HCT116 (cell line): ENCODE data around the gene SLAMF6. TPM values are rescaled to one million over a fixed set of nuclear protein-coding genes. Genes with fewer than 3 reads are reported as not detected.

Experiments
- ATAC-seq: fragments of 200-7000 bp; cut with Tn5 transposase; 2 replicates; pipeline ENCODE4 v1.9.1; 2020; ENCODE audit warnings: mild to moderate bottlenecking, moderate library complexity
- BruUV-seq: library from RNA; stranded (reverse); fragments of 400-500 nt; replicated peaks from 2 replicates; lab custom pipeline; 2021; lab: Mats Ljungman, UMichigan
- CTCF ChIA-PET: fragments of 300-600 bp; sonication (Branson Sonifier 250); formaldehyde crosslinking; loops from one replicate; lab custom pipeline; 2021; ENCODE audit warnings: antibody characterized with exemption; lab: Charles Lee
- POLR2A ChIA-PET: fragments of 300-600, 350-600 bp; sonication (Branson Sonifier 250); formaldehyde crosslinking; loops from one replicate; lab custom pipeline; 2021; ENCODE audit warnings: antibody characterized with exemption; lab: Charles Lee
- RAD21 ChIA-PET, 2 experiments: fragments of 300-600 bp; sonication (Branson Sonifier 250); formaldehyde crosslinking; loops; one replicate each; lab custom pipeline; 2023; ENCODE audit warnings: low total read pairs in 2 of 2; ENCODE audit not compliant: uncharacterized antibody in 2 of 2, unreplicated experiment in 2 of 2, low non-redundant PET in 1 of 2; lab: Charles Lee
- DNase-seq: peaks from one replicate; pipeline ENCODE4 v3.0.0-alpha.2; 2010; ENCODE audit warnings: low read depth, low spot score
- H2AFZ ChIP-seq: fragments of 200-600 bp; shearing (Covaris generic), sonication (generic); 2 replicates; pipeline ENCODE4 v1.6.1; 2017; ENCODE audit warnings: low read depth, mixed run types, mixed read lengths, antibody characterized with exemption, low read length; ENCODE audit not compliant: poor library complexity, severe bottlenecking
- H3K27ac ChIP-seq: 2 replicates; pipeline ENCODE4 v1.5.1; 2012; ENCODE audit warnings: low read depth, low read length
- H3K27me3 ChIP-seq: fragments of 200-600 bp; sonication (generic); 2 replicates; pipeline ENCODE4 v1.6.1; 2016; ENCODE audit warnings: mixed run types, low read length, mixed read lengths; ENCODE audit not compliant: insufficient read depth
- H3K36me3 ChIP-seq, 2 experiments: fragments of 200-500 bp in 1 of 2; fragments of 200-600 bp in 1 of 2; sonication (Bioruptor generic) in 1 of 2; sonication (generic) in 1 of 2; 2 replicates each; pipeline versions ENCODE4 v1.5.1 to v1.6.1; 2014 to 2016; ENCODE audit warnings: low read length in 2 of 2, inconsistent platforms in 1 of 2, mixed read lengths in 1 of 2, mixed run types in 1 of 2; ENCODE audit not compliant: insufficient read depth in 2 of 2, control insufficient read depth in 1 of 2
- H3K4me1 ChIP-seq, 2 experiments: fragments of 200-600 bp in 1 of 2; sonication (generic) in 1 of 2; 2 replicates each; pipeline versions ENCODE4 v1.5.1 to v1.6.1; 2012 to 2017; ENCODE audit warnings: low read length in 2 of 2, inconsistent platforms in 1 of 2, mild to moderate bottlenecking in 1 of 2, mixed read lengths in 1 of 2, mixed run types in 1 of 2, moderate library complexity in 1 of 2; ENCODE audit not compliant: insufficient read depth in 2 of 2, control insufficient read depth in 1 of 2
- H3K4me2 ChIP-seq: fragments of 200-600 bp; sonication (generic); 2 replicates; pipeline ENCODE4 v1.6.1; 2017; ENCODE audit warnings: mixed run types, low read length, mixed read lengths
- H3K4me3 ChIP-seq, 2 experiments: fragments of 200-600 bp in 1 of 2; sonication (generic) in 1 of 2; replicated peaks in 1 of 2; 2 replicates each; pipeline ENCODE4 v1.5.1; 2011 to 2016; ENCODE audit warnings: low read length in 2 of 2, control low read depth in 1 of 2, low read depth in 1 of 2, mild to moderate bottlenecking in 1 of 2, mixed read lengths in 1 of 2, mixed run types in 1 of 2
- H3K79me2 ChIP-seq: fragments of 200-600 bp; sonication (generic); 2 replicates; pipeline ENCODE4 v1.6.1; 2017; ENCODE audit warnings: mild to moderate bottlenecking, mixed run types, low read length, moderate library complexity, mixed read lengths; ENCODE audit not compliant: insufficient read depth
- H3K9ac ChIP-seq: fragments of 200-600 bp; sonication (generic); 2 replicates; pipeline ENCODE4 v1.6.1; 2016; ENCODE audit warnings: low read length, mixed read lengths
- H3K9me2 ChIP-seq: fragments of 200-600 bp; sonication (generic), shearing (Covaris generic); 2 replicates; pipeline ENCODE4 v1.6.1; 2017; ENCODE audit warnings: mixed run types, mild to moderate bottlenecking, moderate library complexity; ENCODE audit not compliant: insufficient read depth
- H3K9me3 ChIP-seq, 2 experiments: fragments of 200-500 bp in 1 of 2; fragments of 200-600 bp in 1 of 2; sonication (Bioruptor generic) in 1 of 2; sonication (generic) in 1 of 2; 2 replicates each; pipeline ENCODE4 v1.6.1; 2014 to 2017; ENCODE audit warnings: low read length in 2 of 2, mixed read lengths in 2 of 2, inconsistent platforms in 1 of 2, low read depth in 1 of 2, mild to moderate bottlenecking in 1 of 2, mixed run types in 1 of 2, moderate library complexity in 1 of 2; ENCODE audit not compliant: control insufficient read depth in 1 of 2, insufficient read depth in 1 of 2
- H4K20me1 ChIP-seq: fragments of 200-600 bp; sonication (generic), shearing (Covaris generic); 2 replicates; pipeline ENCODE4 v1.6.1; 2017; ENCODE audit warnings: mixed run types, mild to moderate bottlenecking, moderate library complexity; ENCODE audit not compliant: insufficient read depth
- ATF3 ChIP-seq: IDR thresholded peaks from 2 replicates; pipeline ENCODE4 v1.6.1; 2012
- CBX3 ChIP-seq: IDR thresholded peaks from 2 replicates; pipeline ENCODE4 v1.6.1; 2012; ENCODE audit warnings: low read depth
- EGR1 ChIP-seq: IDR thresholded peaks from 2 replicates; pipeline ENCODE4 v1.6.1; 2012; ENCODE audit warnings: low read depth
- ELF1 ChIP-seq: IDR thresholded peaks from 2 replicates; pipeline ENCODE4 v1.6.1; 2012; ENCODE audit warnings: low read depth, borderline replicate concordance
- EZH2 ChIP-seq: fragments of 200-600 bp; sonication (generic); IDR thresholded peaks from 2 replicates; pipeline ENCODE4 v1.6.1; 2017; ENCODE audit warnings: antibody characterized with exemption, mixed run types
- EZH2phosphoT487 ChIP-seq: fragments of 200-600 bp; IDR thresholded peaks from 2 replicates; pipeline ENCODE4 v1.6.1; 2018; ENCODE audit warnings: antibody characterized with exemption, borderline replicate concordance
- FOSL1 ChIP-seq: IDR thresholded peaks from 2 replicates; pipeline ENCODE4 v1.6.1; 2012; ENCODE audit warnings: low read depth
- JUND ChIP-seq: IDR thresholded peaks from 2 replicates; pipeline ENCODE4 v1.6.1; 2012
- POLR2AphosphoS5 ChIP-seq: IDR thresholded peaks from 2 replicates; pipeline ENCODE4 v1.6.1; 2011; ENCODE audit warnings: mild to moderate bottlenecking, low read depth, low read length, moderate library complexity
- RAD21 ChIP-seq: IDR thresholded peaks from 2 replicates; pipeline ENCODE4 v1.6.1; 2012; ENCODE audit warnings: low read depth, mild to moderate bottlenecking
- SIN3A ChIP-seq: IDR thresholded peaks from 2 replicates; pipeline ENCODE4 v1.6.1; 2012; ENCODE audit warnings: low read depth
- SP1 ChIP-seq: IDR thresholded peaks from 2 replicates; pipeline ENCODE4 v1.6.1; 2012; ENCODE audit warnings: low read depth
- TCF7L2 ChIP-seq: IDR thresholded peaks from 2 replicates; pipeline ENCODE4 v1.7.0; 2011; ENCODE audit warnings: borderline replicate concordance, inconsistent platforms; ENCODE audit not compliant: insufficient read depth, insufficient read length; ENCODE audit errors: extremely low read depth
- YY1 ChIP-seq: IDR thresholded peaks from 2 replicates; pipeline ENCODE4 v1.6.1; 2011; ENCODE audit warnings: low read length, low read depth, moderate library complexity, mild to moderate bottlenecking; ENCODE audit not compliant: insufficient replicate concordance; ENCODE audit errors: extremely low read depth
- ZBTB33 ChIP-seq: IDR thresholded peaks from 2 replicates; pipeline ENCODE4 v1.6.1; 2011; ENCODE audit warnings: mild to moderate bottlenecking, low read length, moderate library complexity; ENCODE audit not compliant: insufficient replicate concordance; ENCODE audit errors: extremely low read depth
- ZFX ChIP-seq: fragments of 450-650 bp; IDR thresholded peaks from 2 replicates; pipeline ENCODE4 v1.6.1; 2017
- ZNF274 ChIP-seq: fragments of 200-500 bp; sonication (Bioruptor generic); IDR thresholded peaks from 2 replicates; pipeline ENCODE4 v1.6.1; 2014; ENCODE audit warnings: mild to moderate bottlenecking, low read depth, low read length, inconsistent platforms
- intact Hi-C: fragments of 100-400 bp; cut with micrococcal nuclease; formaldehyde crosslinking; loops from 2 replicates; pipeline ENCODE4 v1.10.0; 2022
- total RNA-seq: library from RNA; stranded (reverse); gene quantifications from one replicate; pipeline ENCODE4 v1.2.1, GENCODE V29; 2021; ENCODE audit not compliant: unreplicated experiment
- TF ChIP-seq, protein P1 (sequence below): IDR thresholded peaks from 2 replicates; pipeline ENCODE4 v1.6.1; 2012; ENCODE audit warnings: low read depth
- TF ChIP-seq, protein P2 (sequence below): IDR thresholded peaks from 2 replicates; pipeline ENCODE4 v1.6.1; 2012

Gene SLAMF6
- total RNA-seq, 1 experiment from 2014 or later: not detected

- intact Hi-C loops: no loop called here
- H3K79me2 ChIP-seq: no peaks in the 10 kb centered on the region
- no peak for ATAC-seq
- no peaks in the 10 kb centered on the region for H3K36me3 ChIP-seq
- DNase-seq: no peak
- H3K27ac ChIP-seq: no peak overlapping the region
- ChIA-PET CTCF (interaction anchor here (1.1 kb wide), 1 partner anchor 231 kb away, joined by 3 read pairs; no protein-coding TSS in a partner anchor), RAD21 (no interaction called here), POLR2A (no interaction called here)
- BruUV-seq: no TSS peak
- H3K9me2 ChIP-seq: no peaks in the 10 kb centered on the region
- H3K4me1 ChIP-seq: no peaks in the 10 kb centered on the region
- H3K27me3 ChIP-seq: no peaks in the 10 kb centered on the region
- no peaks in the 10 kb centered on the region for H3K9me3 ChIP-seq
- no peaks in the 10 kb centered on the region for H4K20me1 ChIP-seq
- H3K9ac ChIP-seq: no peak overlapping the region
- TF ChIP-seq CBX3 (no peak), EGR1 (no peak), YY1 (no peak), ZFX (no peak), ELF1 (no peak), ZNF274 (no peak), TCF7L2 (no peak), SP1 (no peak), EZH2 (no peak), JUND (no peak), EZH2phosphoT487 (no peak), FOSL1 (no peak), ATF3 (no peak), ZBTB33 (no peak), POLR2AphosphoS5 (no peak), RAD21 (no peak), SIN3A (no peak)
- TF ChIP-seq, protein P1, sequence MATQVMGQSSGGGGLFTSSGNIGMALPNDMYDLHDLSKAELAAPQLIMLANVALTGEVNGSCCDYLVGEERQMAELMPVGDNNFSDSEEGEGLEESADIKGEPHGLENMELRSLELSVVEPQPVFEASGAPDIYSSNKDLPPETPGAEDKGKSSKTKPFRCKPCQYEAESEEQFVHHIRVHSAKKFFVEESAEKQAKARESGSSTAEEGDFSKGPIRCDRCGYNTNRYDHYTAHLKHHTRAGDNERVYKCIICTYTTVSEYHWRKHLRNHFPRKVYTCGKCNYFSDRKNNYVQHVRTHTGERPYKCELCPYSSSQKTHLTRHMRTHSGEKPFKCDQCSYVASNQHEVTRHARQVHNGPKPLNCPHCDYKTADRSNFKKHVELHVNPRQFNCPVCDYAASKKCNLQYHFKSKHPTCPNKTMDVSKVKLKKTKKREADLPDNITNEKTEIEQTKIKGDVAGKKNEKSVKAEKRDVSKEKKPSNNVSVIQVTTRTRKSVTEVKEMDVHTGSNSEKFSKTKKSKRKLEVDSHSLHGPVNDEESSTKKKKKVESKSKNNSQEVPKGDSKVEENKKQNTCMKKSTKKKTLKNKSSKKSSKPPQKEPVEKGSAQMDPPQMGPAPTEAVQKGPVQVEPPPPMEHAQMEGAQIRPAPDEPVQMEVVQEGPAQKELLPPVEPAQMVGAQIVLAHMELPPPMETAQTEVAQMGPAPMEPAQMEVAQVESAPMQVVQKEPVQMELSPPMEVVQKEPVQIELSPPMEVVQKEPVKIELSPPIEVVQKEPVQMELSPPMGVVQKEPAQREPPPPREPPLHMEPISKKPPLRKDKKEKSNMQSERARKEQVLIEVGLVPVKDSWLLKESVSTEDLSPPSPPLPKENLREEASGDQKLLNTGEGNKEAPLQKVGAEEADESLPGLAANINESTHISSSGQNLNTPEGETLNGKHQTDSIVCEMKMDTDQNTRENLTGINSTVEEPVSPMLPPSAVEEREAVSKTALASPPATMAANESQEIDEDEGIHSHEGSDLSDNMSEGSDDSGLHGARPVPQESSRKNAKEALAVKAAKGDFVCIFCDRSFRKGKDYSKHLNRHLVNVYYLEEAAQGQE: no peak
- TF ChIP-seq, protein P2, sequence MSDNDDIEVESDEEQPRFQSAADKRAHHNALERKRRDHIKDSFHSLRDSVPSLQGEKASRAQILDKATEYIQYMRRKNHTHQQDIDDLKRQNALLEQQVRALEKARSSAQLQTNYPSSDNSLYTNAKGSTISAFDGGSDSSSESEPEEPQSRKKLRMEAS: no peak
- no peak overlapping the region for H2AFZ ChIP-seq
- no peak overlapping the region for H3K4me2 ChIP-seq
- no peak overlapping the region for H3K4me3 ChIP-seq
These were observed 76.0 kb downstream of the SLAMF6 start for GRCh38 chr1:160446945-160447600.
